Measurements from ENCODE around the gene HTR2C. TPM values are rescaled to one million over a fixed set of nuclear protein-coding genes. Genes with fewer than 3 reads are reported as not detected.

The HTR2C gene
- total and polyA plus RNA-seq, 2 of the 13 experiments (the other 11 are each of a cell fraction or from before 2014, with no cell fraction given): 0.01 TPM; not detected in 1

DNA sequence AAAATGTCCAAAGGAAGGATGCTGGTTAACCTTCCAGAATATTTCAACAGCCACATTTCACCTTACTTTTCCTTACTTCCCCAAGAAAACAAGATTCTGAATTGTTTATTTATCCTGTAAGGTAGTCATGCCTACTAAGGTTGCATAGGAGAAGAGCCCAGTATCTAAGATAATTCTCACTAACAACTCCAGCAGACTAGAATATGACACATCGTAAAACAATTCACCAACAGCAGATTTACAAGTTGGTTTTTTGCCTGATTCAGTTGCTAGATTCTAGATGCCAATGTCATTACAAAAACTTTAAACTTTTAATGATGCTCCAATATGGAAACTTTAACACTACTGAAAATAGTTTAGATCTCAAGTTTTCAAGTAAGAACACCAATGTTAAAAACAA is 257.2 kb downstream of the HTR2C start (continued):
- no peak for TF ChIP-seq ATF3 (CRISPR knock-in tag; IDR thresholded peaks at IDR 0.05)
- no peak for TF ChIP-seq NFIC (IDR thresholded peaks at IDR 0.05; ENCODE audit: low read length)
- TF ChIP-seq ZFX (CRISPR knock-in tag; IDR thresholded peaks at IDR 0.05; ENCODE audit: low read depth): no peak
- no peak for TF ChIP-seq KDM1A (CRISPR knock-in tag; IDR thresholded peaks at IDR 0.05)
- TF ChIP-seq GATA4 (IDR thresholded peaks at IDR 0.05; ENCODE audit: borderline replicate concordance, low read depth): no peak
- TF ChIP-seq ATRX (CRISPR knock-in tag; IDR thresholded peaks at IDR 0.05; ENCODE audit: borderline replicate concordance): no peak
- TF ChIP-seq AGO2 (optimal IDR thresholded peaks at IDR 0.05; ENCODE audit: low read depth, low read length): no peak
- no peak for TF ChIP-seq JUN (CRISPR knock-in tag; IDR thresholded peaks at IDR 0.05)
- no peak for TF ChIP-seq TOPORS (CRISPR knock-in tag; IDR thresholded peaks at IDR 0.05)
- no peak for TF ChIP-seq ZMYM2 (CRISPR knock-in tag; IDR thresholded peaks at IDR 0.05)
- no peak for TF ChIP-seq ZNF782 (CRISPR knock-in tag; IDR thresholded peaks at IDR 0.05; ENCODE audit: borderline replicate concordance)
- TF ChIP-seq NFYB (CRISPR knock-in tag; IDR thresholded peaks at IDR 0.05): no peak
- TF ChIP-seq, protein P1, sequence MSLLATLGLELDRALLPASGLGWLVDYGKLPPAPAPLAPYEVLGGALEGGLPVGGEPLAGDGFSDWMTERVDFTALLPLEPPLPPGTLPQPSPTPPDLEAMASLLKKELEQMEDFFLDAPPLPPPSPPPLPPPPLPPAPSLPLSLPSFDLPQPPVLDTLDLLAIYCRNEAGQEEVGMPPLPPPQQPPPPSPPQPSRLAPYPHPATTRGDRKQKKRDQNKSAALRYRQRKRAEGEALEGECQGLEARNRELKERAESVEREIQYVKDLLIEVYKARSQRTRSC (CRISPR knock-in tag; IDR thresholded peaks at IDR 0.05; ENCODE audit: low read depth): no peak

GRCh38 chrX:114842181-114842580 is 258.3 kb downstream of the HTR2C start:
- TF ChIP-seq, protein P2, sequence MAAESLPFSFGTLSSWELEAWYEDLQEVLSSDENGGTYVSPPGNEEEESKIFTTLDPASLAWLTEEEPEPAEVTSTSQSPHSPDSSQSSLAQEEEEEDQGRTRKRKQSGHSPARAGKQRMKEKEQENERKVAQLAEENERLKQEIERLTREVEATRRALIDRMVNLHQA (CRISPR knock-in tag; IDR thresholded peaks at IDR 0.05): no peak
- no peak for TF ChIP-seq FLYWCH1 (CRISPR knock-in tag; IDR thresholded peaks at IDR 0.05)
- H3K79me2 ChIP-seq (ENCODE audit: insufficient read depth, low read length): no peaks in the 10 kb centered on the region
- H3K9ac ChIP-seq (ENCODE audit: insufficient read depth, low read depth, low read length): no peak overlapping the region
- 0% methylated on average over 1 of the region's 1 CpG for WGBS (ENCODE audit: low lambda C conversion rate)
- no peaks in the 10 kb centered on the region for H3K4me1 ChIP-seq (ENCODE audit: insufficient read depth, low read length)
- POLR2A ChIA-PET: no interaction called here
- ATAC-seq: no peak
- H3K4me2 ChIP-seq (ENCODE audit: low read depth, low read length): no peak overlapping the region
- no peak for FAIRE-seq
- no peaks in the 10 kb centered on the region for H4K20me1 ChIP-seq (ENCODE audit: insufficient read depth, low read length)
- in situ Hi-C loops (cut with HindIII; ENCODE audit: extremely low pct_ligation_motif_present, low pct_unique_long_range_greater_than_20kb): no loop called here
- DNase-seq (ENCODE audit: low spot score): no peak
- no TSS peak for BruUV-seq (replicated peaks)
- intact Hi-C loops (cut with micrococcal nuclease; ENCODE audit: unreplicated experiment): no loop called here
- CTCF ChIA-PET (ENCODE audit: low intra/inter-chr PET ratio, low total read pairs): no interaction called here
- H3K27me3 ChIP-seq (ENCODE audit: control insufficient read depth in 1 of 2, insufficient read depth in 2 of 2, low read length in 2 of 2): no peaks in the 10 kb centered on the region
- H3K9me3 ChIP-seq (ENCODE audit: low read length): no peaks in the 10 kb centered on the region
- H3K4me3 ChIP-seq (replicated peaks in 1 of 3; ENCODE audit: insufficient read depth in 1 of 3, low read depth in 2 of 3, low read length in 3 of 3): no peak overlapping the region
- no peaks in the 10 kb centered on the region for H3K36me3 ChIP-seq (replicated peaks in 1 of 2; ENCODE audit: control insufficient read depth in 1 of 2, insufficient read depth in 2 of 2, low read length in 2 of 2)
- H2AFZ ChIP-seq (ENCODE audit: low read length): no peak overlapping the region
- H3K27ac ChIP-seq (ENCODE audit: extremely low read length, insufficient read depth, low read length): no peak overlapping the region

Measured in HepG2 (cell line).